ENCODE results near the gene HSPB7. TPM values are rescaled to one million over a fixed set of nuclear protein-coding genes. Genes with fewer than 3 reads are reported as not detected.
"Not testable (repeated sequence)": the region's sequence is repeated elsewhere in the genome, so short reads cannot be mapped to it uniquely, and the experiment has no call there.

Gene HSPB7
- total RNA-seq, 1 donor from 2014 or later, result 160 TPM

DNA sequence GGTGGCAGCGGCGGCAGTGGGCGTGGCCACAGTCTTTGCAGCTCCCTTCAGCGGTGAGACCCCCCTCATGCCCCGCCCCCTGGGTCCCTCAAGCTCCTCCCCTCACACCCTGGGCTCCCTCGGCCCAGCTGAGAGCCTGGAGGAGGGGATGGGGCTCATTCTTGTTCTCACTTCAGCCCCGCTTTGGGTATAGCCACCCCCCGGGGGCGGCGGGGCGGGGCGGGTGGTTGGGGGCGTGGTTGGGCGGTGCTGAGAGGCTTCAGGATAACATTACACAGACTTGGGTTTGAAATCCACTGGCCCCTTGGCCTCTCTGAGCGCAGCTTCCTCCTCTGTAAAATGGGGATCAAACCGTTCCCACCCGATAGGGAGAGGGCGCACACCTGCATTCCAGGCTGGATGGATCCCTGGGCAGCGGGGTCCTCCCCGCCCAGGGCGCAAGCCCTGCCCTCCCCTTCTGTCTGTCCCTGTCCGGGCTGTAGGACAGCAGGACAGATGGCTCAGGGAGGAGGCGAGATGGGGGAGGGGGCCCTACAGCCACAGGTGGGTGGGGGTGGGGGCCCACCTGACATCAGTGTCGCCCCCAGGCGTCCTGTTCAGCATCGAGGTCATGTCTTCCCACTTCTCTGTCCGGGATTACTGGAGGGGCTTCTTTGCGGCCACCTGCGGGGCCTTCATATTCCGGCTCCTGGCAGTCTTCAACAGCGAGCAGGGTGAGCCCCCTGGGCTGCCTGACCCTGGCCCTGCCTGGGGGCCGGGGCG lies 9.1 kb upstream of the HSPB7 start:
- Mint-ChIP-seq H3K9me3 (ENCODE audit: low read depth) (no peaks in the 10 kb centered on the region), H3K36me3 (ENCODE audit: low read depth) (no peaks in the 10 kb centered on the region), H3K27ac (ENCODE audit: unreplicated experiment) (no peak overlapping the region), H3K4me1 (ENCODE audit: low read depth) (no peaks in the 10 kb centered on the region), H3K4me3 (ENCODE audit: unreplicated experiment) (no peak overlapping the region), H3K27me3 (ENCODE audit: low read depth) (peaks cover 4% of the 10 kb centered on the region)
- TF ChIP-seq, protein P1, sequence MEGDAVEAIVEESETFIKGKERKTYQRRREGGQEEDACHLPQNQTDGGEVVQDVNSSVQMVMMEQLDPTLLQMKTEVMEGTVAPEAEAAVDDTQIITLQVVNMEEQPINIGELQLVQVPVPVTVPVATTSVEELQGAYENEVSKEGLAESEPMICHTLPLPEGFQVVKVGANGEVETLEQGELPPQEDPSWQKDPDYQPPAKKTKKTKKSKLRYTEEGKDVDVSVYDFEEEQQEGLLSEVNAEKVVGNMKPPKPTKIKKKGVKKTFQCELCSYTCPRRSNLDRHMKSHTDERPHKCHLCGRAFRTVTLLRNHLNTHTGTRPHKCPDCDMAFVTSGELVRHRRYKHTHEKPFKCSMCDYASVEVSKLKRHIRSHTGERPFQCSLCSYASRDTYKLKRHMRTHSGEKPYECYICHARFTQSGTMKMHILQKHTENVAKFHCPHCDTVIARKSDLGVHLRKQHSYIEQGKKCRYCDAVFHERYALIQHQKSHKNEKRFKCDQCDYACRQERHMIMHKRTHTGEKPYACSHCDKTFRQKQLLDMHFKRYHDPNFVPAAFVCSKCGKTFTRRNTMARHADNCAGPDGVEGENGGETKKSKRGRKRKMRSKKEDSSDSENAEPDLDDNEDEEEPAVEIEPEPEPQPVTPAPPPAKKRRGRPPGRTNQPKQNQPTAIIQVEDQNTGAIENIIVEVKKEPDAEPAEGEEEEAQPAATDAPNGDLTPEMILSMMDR (IDR thresholded peaks at IDR 0.05), result peak; percentile 31
- DNase-seq (ENCODE audit: low spot score), result no peak

- not testable (repeated sequence) for H3K27me3 Mint-ChIP-seq (ENCODE audit: low read depth); H3K36me3 Mint-ChIP-seq (ENCODE audit: low read depth); H3K4me3 Mint-ChIP-seq (ENCODE audit: unreplicated experiment); H3K9me3 Mint-ChIP-seq (ENCODE audit: low read depth); H3K4me1 Mint-ChIP-seq (ENCODE audit: low read depth); H3K27ac Mint-ChIP-seq (ENCODE audit: unreplicated experiment); DNase-seq (ENCODE audit: low spot score)
Measured at GRCh38 chr1:16026302-16026701, 8.5 kb upstream of the HSPB7 start.

- no peaks in the 10 kb centered on the region for H3K9me3 Mint-ChIP-seq (ENCODE audit: low read depth)
- no peak for DNase-seq (ENCODE audit: low spot score)
- H3K36me3 Mint-ChIP-seq (ENCODE audit: low read depth), result no peaks in the 10 kb centered on the region
- no peaks in the 10 kb centered on the region for H3K27me3 Mint-ChIP-seq (ENCODE audit: low read depth)
- H3K4me3 Mint-ChIP-seq (ENCODE audit: unreplicated experiment), result no peak overlapping the region
- TF ChIP-seq, protein P1 (IDR thresholded peaks at IDR 0.05), result no peak
- H3K27ac Mint-ChIP-seq (ENCODE audit: unreplicated experiment), result no peak overlapping the region
- peaks cover 22% of the 10 kb centered on the region for H3K4me1 Mint-ChIP-seq (ENCODE audit: low read depth)
Measured at GRCh38 chr1:16023050-16023653, 5.3 kb upstream of the HSPB7 start.

- H3K36me3 Mint-ChIP-seq (ENCODE audit: low read depth), result no peaks in the 10 kb centered on the region
- no peaks in the 10 kb centered on the region for H3K27me3 Mint-ChIP-seq (ENCODE audit: low read depth)
- H3K4me1 Mint-ChIP-seq (ENCODE audit: low read depth), result peaks cover 30% of the 10 kb centered on the region
- H3K4me3 Mint-ChIP-seq (ENCODE audit: unreplicated experiment), result no peak overlapping the region
- H3K27ac Mint-ChIP-seq (ENCODE audit: unreplicated experiment), result no peak overlapping the region
- no peaks in the 10 kb centered on the region for H3K9me3 Mint-ChIP-seq (ENCODE audit: low read depth)
- TF ChIP-seq, protein P1 (IDR thresholded peaks at IDR 0.05), result no peak
- DNase-seq (ENCODE audit: low spot score), result no peak
Measured at GRCh38 chr1:16022393-16022792, 4.5 kb upstream of the HSPB7 start.

- no peak for DNase-seq (ENCODE audit: low spot score)
- no peaks in the 10 kb centered on the region for H3K9me3 Mint-ChIP-seq (ENCODE audit: low read depth)
- TF ChIP-seq, protein P1 (IDR thresholded peaks at IDR 0.05), result no peak
- H3K4me1 Mint-ChIP-seq (ENCODE audit: low read depth), result peaks cover 37% of the 10 kb centered on the region
- H3K36me3 Mint-ChIP-seq (ENCODE audit: low read depth), result no peaks in the 10 kb centered on the region
- no peak within 1 kb of the TSS for H3K27ac Mint-ChIP-seq (ENCODE audit: unreplicated experiment)
- H3K4me3 Mint-ChIP-seq (ENCODE audit: unreplicated experiment), result no peak within 1 kb of the TSS
- no peaks in the 10 kb centered on the region for H3K27me3 Mint-ChIP-seq (ENCODE audit: low read depth)
Measured at GRCh38 chr1:16021681-16022080, 3.8 kb upstream of the HSPB7 start, which contains the start of gene CLCNKA. TSS of gene CLCNKA (plus strand) at chr1:16022036. CDS start at chr1:16022620, 584 bp downstream.

GRCh38 chr1:16020878-16021277 lies 3.0 kb upstream of the HSPB7 start:
- not testable (repeated sequence) for H3K4me3 Mint-ChIP-seq (ENCODE audit: unreplicated experiment); DNase-seq (ENCODE audit: low spot score); H3K27ac Mint-ChIP-seq (ENCODE audit: unreplicated experiment); H3K27me3 Mint-ChIP-seq (ENCODE audit: low read depth); H3K36me3 Mint-ChIP-seq (ENCODE audit: low read depth); H3K9me3 Mint-ChIP-seq (ENCODE audit: low read depth)
- peaks cover 44% of the 10 kb centered on the region for H3K4me1 Mint-ChIP-seq (ENCODE audit: low read depth)
